HTR-8/SVneo (cell line): ENCODE results near the gene SLC2A13.
"Not testable (repeated sequence)": the region's sequence is repeated elsewhere in the genome, so short reads cannot be mapped to it uniquely, and the experiment has no call there.

Experiments used
- DNase-seq: peaks from one replicate; pipeline ENCODE4 v3.0.0; 2011; ENCODE audit warnings: low spot score, mixed read lengths; ENCODE audit not compliant: insufficient read length
- FAIRE-seq: peaks from 2 replicates; lab custom pipeline; 2011; peaks lifted over from hg19 to GRCh38; lab: Jason Lieb, UNC

SLC2A13 gene

GRCh38 chr12:40045656-40046055 is 60.2 kb downstream of the SLC2A13 start:
- FAIRE-seq: no peak

GRCh38 chr12:40044396-40044795 is 61.5 kb downstream of the SLC2A13 start:
- DNase-seq (no peak), FAIRE-seq (no peak)

More at GRCh38 chr12:40045656-40046055, 60.2 kb downstream of the SLC2A13 start:
- DNase-seq: no peak

- DNase-seq: no peak
- no peak for FAIRE-seq
Observed at GRCh38 chr12:40039598-40039997, 66.3 kb downstream of the SLC2A13 start.

- FAIRE-seq (no peak), DNase-seq (no peak)
Observed at GRCh38 chr12:40038619-40039018, 67.3 kb downstream of the SLC2A13 start.

GRCh38 chr12:40034712-40035111 is 71.2 kb downstream of the SLC2A13 start:
- FAIRE-seq (no peak), DNase-seq (no peak)

GRCh38 chr12:40034156-40034555 is 71.7 kb downstream of the SLC2A13 start:
- no peak for DNase-seq
- FAIRE-seq: no peak

- no peak for DNase-seq
- no peak for FAIRE-seq
Observed at GRCh38 chr12:40033242-40033630, 72.6 kb downstream of the SLC2A13 start.

GRCh38 chr12:40032433-40033241 is 73.2 kb downstream of the SLC2A13 start:
- FAIRE-seq (no peak), DNase-seq (no peak)

- no peak for FAIRE-seq
- no peak for DNase-seq
Observed at GRCh38 chr12:40031965-40032364, 73.9 kb downstream of the SLC2A13 start.

GRCh38 chr12:40030970-40031369 is 74.9 kb downstream of the SLC2A13 start:
- FAIRE-seq, DNase-seq: not testable (repeated sequence)

GRCh38 chr12:40028296-40028695 is 77.6 kb downstream of the SLC2A13 start:
- DNase-seq (no peak), FAIRE-seq (no peak)

- DNase-seq (no peak), FAIRE-seq (no peak)
Observed at GRCh38 chr12:40022850-40023249, 83.0 kb downstream of the SLC2A13 start.

GRCh38 chr12:40020261-40020691 is 85.6 kb downstream of the SLC2A13 start:
- FAIRE-seq (no peak), DNase-seq (no peak)

GRCh38 chr12:40017488-40017887 is 88.4 kb downstream of the SLC2A13 start:
- DNase-seq (no peak), FAIRE-seq (no peak)

GRCh38 chr12:40016980-40017379 is 88.9 kb downstream of the SLC2A13 start:
- no peak for FAIRE-seq

GRCh38 chr12:40015881-40016280 is 90.0 kb downstream of the SLC2A13 start:
- DNase-seq (no peak), FAIRE-seq (no peak)

More at GRCh38 chr12:40016980-40017379, 88.9 kb downstream of the SLC2A13 start:
- DNase-seq: no peak

- no peak for FAIRE-seq
- DNase-seq: no peak
Observed at GRCh38 chr12:40015345-40015744, 90.5 kb downstream of the SLC2A13 start.

GRCh38 chr12:40013847-40014246 is 92.0 kb downstream of the SLC2A13 start:
- FAIRE-seq: no peak
- DNase-seq: no peak

- no peak for FAIRE-seq
Observed at GRCh38 chr12:40013292-40013691, 92.6 kb downstream of the SLC2A13 start.

GRCh38 chr12:40012711-40013110 is 93.2 kb downstream of the SLC2A13 start:
- no peak for FAIRE-seq
- DNase-seq: no peak

More at GRCh38 chr12:40013292-40013691, 92.6 kb downstream of the SLC2A13 start:
- no peak for DNase-seq

GRCh38 chr12:40011775-40012129 is 94.1 kb downstream of the SLC2A13 start:
- DNase-seq: no peak
- FAIRE-seq: no peak
